Activated naive CD4-positive, alpha-beta T cell treated with anti-CD3 and anti-CD28 coated beads for 36 hours (primary cell): ENCODE measurements around the gene FSTL4. TPM values are rescaled to one million over a fixed set of nuclear protein-coding genes. Genes with fewer than 3 reads are reported as not detected.
"Not testable (repeated sequence)": the region's sequence is repeated elsewhere in the genome, so short reads cannot be mapped to it uniquely, and the experiment has no call there.

Experiments used
- CTCF ChIA-PET: fragments of 350-600 bp; sonication (Branson Sonifier 250); formaldehyde crosslinking; loops from one replicate; lab custom pipeline; 2021; ENCODE audit warnings: antibody characterized with exemption; lab: Charles Lee
- DNase-seq: peaks from one replicate; pipeline ENCODE4 v3.0.0-alpha.2; 2020
- H3K27ac Mint-ChIP-seq: one replicate; pipeline ENCODE4 v1.8.0; 2021; ENCODE audit warnings: mild to moderate bottlenecking, mixed read lengths
- H3K27me3 Mint-ChIP-seq: one replicate; pipeline ENCODE4 v1.8.0; 2021; ENCODE audit warnings: low read depth, mixed read lengths
- H3K36me3 Mint-ChIP-seq: one replicate; pipeline ENCODE4 v1.8.0; 2021; ENCODE audit warnings: low read depth, mixed read lengths
- H3K4me1 Mint-ChIP-seq: one replicate; pipeline ENCODE4 v1.8.0; 2021; ENCODE audit warnings: low read depth, mixed read lengths
- H3K4me3 Mint-ChIP-seq: one replicate; pipeline ENCODE4 v1.8.0; 2021; ENCODE audit warnings: mild to moderate bottlenecking, moderate library complexity, mixed read lengths
- H3K9me3 Mint-ChIP-seq: one replicate; pipeline ENCODE4 v1.8.0; 2021; ENCODE audit warnings: mixed read lengths
- intact Hi-C: fragments of 100-400 bp; cut with micrococcal nuclease; formaldehyde crosslinking; loops from one replicate; pipeline ENCODE4 v1.15.1; 2023
- total RNA-seq, 2 experiments: library from RNA; stranded (reverse); gene quantifications; one replicate each; pipeline ENCODE4 v1.2.3, GENCODE V29; 2021

Gene FSTL4
- total RNA-seq, 2 experiments from 2014 or later, result 0.29 to 0.30 TPM

DNA sequence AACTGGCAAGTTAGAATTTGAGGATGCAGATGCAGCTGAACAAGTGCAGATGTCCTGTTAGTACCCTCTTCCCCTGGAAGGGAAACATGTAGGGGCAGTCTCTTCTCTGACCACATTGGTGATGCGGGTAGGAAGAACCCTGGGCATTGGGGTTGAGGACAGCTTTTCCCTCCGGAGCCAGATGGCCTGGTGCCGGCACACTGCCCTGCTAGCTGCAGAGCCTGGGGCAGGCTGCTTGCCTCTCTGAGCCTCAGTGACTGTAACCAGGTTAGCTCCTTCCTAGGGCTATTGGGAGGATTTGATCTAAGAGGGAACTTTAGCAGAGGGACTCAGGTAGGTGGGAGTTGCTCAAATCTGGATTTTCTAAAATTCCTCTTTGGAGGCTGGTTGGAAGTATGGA lies 412.1 kb downstream of the FSTL4 start:
- Mint-ChIP-seq H3K4me3 (no peak overlapping the region), H3K27ac (no peak overlapping the region), H3K9me3 (no peaks in the 10 kb centered on the region), H3K36me3 (no peaks in the 10 kb centered on the region), H3K4me1 (no peaks in the 10 kb centered on the region), H3K27me3 (no peaks in the 10 kb centered on the region)
- CTCF ChIA-PET, result no interaction called here
- DNase-seq, result no peak
- intact Hi-C loops, result no loop called here

DNA sequence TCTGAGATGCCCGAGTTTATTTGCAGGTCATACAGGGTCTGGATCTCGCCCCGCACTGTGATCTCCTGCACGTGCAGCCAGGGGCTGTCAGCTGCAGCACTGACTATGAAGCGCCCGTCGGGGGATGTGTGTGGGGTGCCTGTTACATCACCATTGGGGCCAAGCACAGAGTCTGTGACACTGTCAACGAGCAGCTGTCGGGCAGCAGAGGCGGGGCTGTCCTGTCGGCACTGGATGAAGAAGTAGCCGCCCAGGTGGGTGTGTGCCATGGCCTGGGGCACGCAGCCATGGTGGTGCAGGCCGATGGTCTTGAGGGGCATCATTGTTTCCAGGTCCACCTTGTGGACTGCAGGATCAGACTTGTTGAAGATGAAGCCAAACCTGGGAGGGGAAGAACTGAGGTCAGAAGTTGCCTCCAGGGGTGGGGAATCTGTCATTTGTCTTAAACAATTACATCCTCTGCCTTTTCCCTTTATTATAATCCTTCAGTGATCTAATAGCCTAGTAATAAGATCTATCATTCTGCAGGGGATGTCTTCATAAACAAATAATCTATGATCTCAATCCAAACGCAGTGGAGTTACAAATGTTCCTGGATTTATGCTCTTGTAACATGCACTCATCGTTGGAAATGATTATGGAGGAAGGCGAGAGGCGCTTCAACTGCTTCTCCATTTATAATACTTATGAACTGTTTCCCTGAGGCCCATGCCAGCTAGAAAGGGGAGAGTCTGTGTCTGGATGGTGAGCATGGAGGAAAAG lies 412.7 kb downstream of the FSTL4 start:
- intact Hi-C loops, result no loop called here
- CTCF ChIA-PET, result no interaction called here
- H3K4me1 Mint-ChIP-seq, result no peaks in the 10 kb centered on the region
- H3K36me3 Mint-ChIP-seq, result no peaks in the 10 kb centered on the region
- no peak overlapping the region for H3K4me3 Mint-ChIP-seq
- H3K9me3 Mint-ChIP-seq, result no peaks in the 10 kb centered on the region
- no peaks in the 10 kb centered on the region for H3K27me3 Mint-ChIP-seq
- DNase-seq, result no peak
- no peak overlapping the region for H3K27ac Mint-ChIP-seq

DNA sequence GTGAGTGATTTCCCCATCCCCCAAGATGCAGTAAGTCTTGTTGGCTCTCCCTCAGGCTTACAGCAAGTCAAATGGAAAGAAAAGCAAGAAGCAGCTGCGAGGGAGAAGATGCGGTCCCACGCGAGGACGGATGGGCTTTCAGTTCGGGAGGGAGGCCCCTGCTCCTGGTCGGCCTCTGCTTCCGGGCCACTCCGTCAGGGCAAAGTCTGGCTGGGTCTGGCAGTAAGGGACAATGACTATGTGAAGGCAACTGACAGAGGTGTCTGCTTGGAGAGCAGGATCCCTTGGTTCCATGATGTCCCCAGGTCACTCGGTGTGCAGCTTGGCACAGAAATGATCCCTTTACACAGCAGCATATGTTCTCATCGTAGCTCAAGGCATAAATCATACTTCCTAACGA lies 413.8 kb downstream of the FSTL4 start:
- no peak overlapping the region for H3K27ac Mint-ChIP-seq
- no peaks in the 10 kb centered on the region for H3K9me3 Mint-ChIP-seq
- DNase-seq, result no peak
- H3K4me1 Mint-ChIP-seq, result no peaks in the 10 kb centered on the region
- CTCF ChIA-PET, result no interaction called here
- H3K27me3 Mint-ChIP-seq, result no peaks in the 10 kb centered on the region
- H3K36me3 Mint-ChIP-seq, result no peaks in the 10 kb centered on the region
- intact Hi-C loops, result no loop called here
- H3K4me3 Mint-ChIP-seq, result no peak overlapping the region

DNA sequence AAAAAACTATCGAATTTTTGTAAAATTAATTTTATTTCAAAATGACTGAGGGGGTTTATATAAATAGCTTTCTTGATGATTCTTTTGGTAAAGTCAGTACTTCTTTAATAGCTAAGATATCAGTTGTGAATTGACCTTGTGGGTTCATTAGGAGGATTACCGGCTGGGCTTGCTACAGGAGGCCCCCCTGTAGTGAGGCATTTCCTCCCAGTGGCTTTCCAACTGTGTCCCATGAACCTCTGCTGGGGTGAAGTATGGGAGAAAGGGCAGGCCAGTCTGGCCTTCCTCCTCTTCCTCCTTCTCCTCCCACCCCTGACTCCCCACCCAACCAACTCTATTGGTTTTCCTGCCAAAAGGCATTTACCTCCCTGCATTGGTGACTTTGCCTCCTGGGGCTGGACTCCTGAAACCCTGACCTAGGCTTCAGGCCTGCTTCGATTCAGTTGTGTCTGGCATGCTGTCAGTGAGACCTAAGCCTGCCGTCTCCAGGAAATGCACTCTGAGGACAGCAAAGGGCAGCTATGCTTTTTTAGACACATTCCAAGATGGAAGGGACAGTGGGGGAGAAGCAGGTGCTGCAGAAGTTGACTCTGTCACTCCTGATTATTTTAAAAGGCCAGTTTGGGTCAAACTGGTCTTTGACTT lies 415.8 kb downstream of the FSTL4 start:
- no peak overlapping the region for H3K4me3 Mint-ChIP-seq
- intact Hi-C loops, result no loop called here
- H3K9me3 Mint-ChIP-seq, result no peaks in the 10 kb centered on the region
- no peak overlapping the region for H3K27ac Mint-ChIP-seq
- no peaks in the 10 kb centered on the region for H3K4me1 Mint-ChIP-seq
- CTCF ChIA-PET, result interaction anchor here (0.6 kb wide), 1 partner anchor 289 kb away, joined by 4 read pairs; no protein-coding TSS in a partner anchor
- no peaks in the 10 kb centered on the region for H3K27me3 Mint-ChIP-seq
- no peak for DNase-seq
- no peaks in the 10 kb centered on the region for H3K36me3 Mint-ChIP-seq

DNA sequence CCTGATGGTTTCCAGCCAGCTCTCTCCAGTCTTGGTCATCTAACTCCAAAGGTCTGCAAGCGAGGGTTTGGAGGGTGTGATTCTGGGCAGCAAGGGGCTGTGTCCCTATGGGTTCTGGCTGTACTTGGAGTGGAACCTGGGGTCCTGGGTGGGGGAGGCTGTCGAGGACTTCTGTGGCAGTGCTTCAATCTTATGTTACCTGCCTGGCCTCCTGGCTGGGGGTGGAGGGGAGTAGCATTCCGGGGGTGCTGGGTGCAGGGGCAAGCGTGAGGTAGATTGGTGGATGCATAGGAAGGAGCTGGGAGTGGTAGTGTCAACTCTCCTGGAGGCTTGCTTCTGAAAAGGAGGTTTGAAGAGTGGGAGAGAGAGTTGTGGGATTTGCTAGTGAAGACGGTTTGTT lies 417.1 kb downstream of the FSTL4 start:
- CTCF ChIA-PET, result no interaction called here
- Mint-ChIP-seq H3K36me3 (no peaks in the 10 kb centered on the region), H3K27ac (no peak overlapping the region), H3K4me1 (no peaks in the 10 kb centered on the region), H3K27me3 (no peaks in the 10 kb centered on the region), H3K4me3 (no peak overlapping the region), H3K9me3 (no peaks in the 10 kb centered on the region)
- DNase-seq, result no peak
- intact Hi-C loops, result no loop called here

DNA sequence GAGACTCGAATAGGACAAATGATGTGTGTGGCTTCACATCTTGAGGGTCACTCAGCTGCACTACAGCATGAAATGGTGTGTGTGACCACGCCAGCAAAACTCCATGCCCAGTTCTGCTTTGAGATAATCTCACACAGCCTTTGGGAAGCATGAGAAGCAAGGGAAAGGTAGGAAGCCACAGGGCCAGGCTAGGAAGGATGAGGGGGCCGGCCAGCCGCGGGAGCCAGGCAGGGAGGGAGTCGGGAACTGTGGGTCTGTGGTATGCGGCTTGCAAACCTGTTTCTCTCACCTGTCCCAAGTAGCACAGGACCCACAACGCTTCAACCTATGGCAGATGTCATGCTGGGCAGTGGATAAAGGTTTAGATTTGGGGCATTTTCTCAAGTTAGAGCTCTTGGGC lies 418.5 kb downstream of the FSTL4 start:
- intact Hi-C loops, result no loop called here
- no peak overlapping the region for H3K27ac Mint-ChIP-seq

DNA sequence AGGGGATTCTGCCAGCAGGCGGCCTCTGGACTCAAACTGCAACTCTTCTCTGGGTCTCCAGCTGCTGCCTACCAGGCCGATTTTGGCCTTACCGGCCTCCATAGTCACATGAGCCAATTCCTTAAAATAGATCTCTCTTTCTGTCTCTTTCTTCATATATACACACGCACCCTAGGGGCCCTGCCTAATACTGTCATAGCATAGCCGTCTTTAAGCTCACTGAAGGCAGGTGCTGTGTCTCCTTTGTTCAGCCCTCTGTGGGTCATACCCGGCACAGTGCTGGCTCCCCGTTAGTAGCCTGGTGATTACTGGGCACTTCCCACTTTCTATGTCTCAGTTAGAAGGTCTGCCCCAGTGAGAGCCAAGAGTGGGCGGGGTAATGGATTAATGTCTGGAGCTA lies 419.6 kb downstream of the FSTL4 start:
- no peaks in the 10 kb centered on the region for H3K27me3 Mint-ChIP-seq
- H3K36me3 Mint-ChIP-seq, result no peaks in the 10 kb centered on the region
- H3K4me1 Mint-ChIP-seq, result no peaks in the 10 kb centered on the region
- no peak overlapping the region for H3K4me3 Mint-ChIP-seq
- intact Hi-C loops, result no loop called here
- CTCF ChIA-PET, result no interaction called here
- H3K9me3 Mint-ChIP-seq, result no peaks in the 10 kb centered on the region
- H3K27ac Mint-ChIP-seq, result no peak overlapping the region
- DNase-seq, result no peak

More for the DNA sequence above, 418.5 kb downstream of the FSTL4 start:
- H3K4me3 Mint-ChIP-seq, result no peak overlapping the region
- H3K36me3 Mint-ChIP-seq, result no peaks in the 10 kb centered on the region
- CTCF ChIA-PET, result no interaction called here
- no peaks in the 10 kb centered on the region for H3K4me1 Mint-ChIP-seq
- no peaks in the 10 kb centered on the region for H3K9me3 Mint-ChIP-seq
- H3K27me3 Mint-ChIP-seq, result no peaks in the 10 kb centered on the region
- DNase-seq, result no peak

DNA sequence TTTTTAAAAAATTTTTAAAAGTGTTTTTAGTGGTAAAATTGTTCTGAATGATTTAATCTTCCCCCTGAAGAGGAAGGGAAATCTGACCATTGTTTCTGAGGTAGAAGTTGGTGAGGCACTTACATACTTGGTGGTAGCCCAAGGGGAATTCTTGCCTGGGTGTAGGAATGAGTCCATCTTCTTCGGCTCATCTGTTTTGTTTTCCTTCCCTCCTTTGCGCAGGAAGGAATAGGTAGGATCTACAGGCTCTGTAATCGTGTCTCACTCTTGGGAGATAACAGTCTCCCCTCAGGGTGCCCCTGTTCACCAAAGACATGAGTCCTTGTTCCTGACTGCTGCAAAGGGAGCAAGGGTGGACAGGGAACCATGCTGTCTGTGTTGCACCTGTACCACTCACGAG lies 422.5 kb downstream of the FSTL4 start:
- H3K27ac Mint-ChIP-seq, result no peak overlapping the region
- no peak overlapping the region for H3K4me3 Mint-ChIP-seq
- H3K9me3 Mint-ChIP-seq, result no peaks in the 10 kb centered on the region
- no peaks in the 10 kb centered on the region for H3K36me3 Mint-ChIP-seq
- no peaks in the 10 kb centered on the region for H3K27me3 Mint-ChIP-seq
- no peak for DNase-seq
- intact Hi-C loops, result no loop called here
- CTCF ChIA-PET, result no interaction called here
- H3K4me1 Mint-ChIP-seq, result no peaks in the 10 kb centered on the region

DNA sequence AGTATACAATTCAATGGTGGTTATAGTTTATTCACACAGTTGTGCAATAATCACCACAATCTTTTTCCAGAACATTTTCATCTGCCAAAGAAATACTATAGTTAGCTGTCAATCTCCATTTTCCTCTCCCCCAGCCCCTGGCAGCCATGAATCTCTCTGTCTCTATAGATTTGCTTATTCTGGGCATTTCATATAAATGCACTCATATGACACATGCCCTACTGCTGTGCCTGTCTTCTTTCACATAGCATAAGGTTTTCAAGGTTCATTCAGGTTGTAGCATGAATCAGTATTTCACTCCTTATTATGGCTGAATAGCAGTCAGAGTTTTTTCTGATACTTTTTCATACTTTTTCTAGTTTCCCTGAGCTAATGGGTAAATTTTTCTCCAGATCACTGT lies 432.9 kb downstream of the FSTL4 start:
- CTCF ChIA-PET, result no interaction called here
- DNase-seq, result no peak
- no peak overlapping the region for H3K27ac Mint-ChIP-seq
- no peak overlapping the region for H3K4me3 Mint-ChIP-seq
- intact Hi-C loops, result no loop called here
- H3K27me3 Mint-ChIP-seq, result no peaks in the 10 kb centered on the region
- H3K36me3 Mint-ChIP-seq, result peaks cover 1% of the 10 kb centered on the region
- H3K9me3 Mint-ChIP-seq, result peaks cover 1% of the 10 kb centered on the region
- H3K4me1 Mint-ChIP-seq, result no peaks in the 10 kb centered on the region

DNA sequence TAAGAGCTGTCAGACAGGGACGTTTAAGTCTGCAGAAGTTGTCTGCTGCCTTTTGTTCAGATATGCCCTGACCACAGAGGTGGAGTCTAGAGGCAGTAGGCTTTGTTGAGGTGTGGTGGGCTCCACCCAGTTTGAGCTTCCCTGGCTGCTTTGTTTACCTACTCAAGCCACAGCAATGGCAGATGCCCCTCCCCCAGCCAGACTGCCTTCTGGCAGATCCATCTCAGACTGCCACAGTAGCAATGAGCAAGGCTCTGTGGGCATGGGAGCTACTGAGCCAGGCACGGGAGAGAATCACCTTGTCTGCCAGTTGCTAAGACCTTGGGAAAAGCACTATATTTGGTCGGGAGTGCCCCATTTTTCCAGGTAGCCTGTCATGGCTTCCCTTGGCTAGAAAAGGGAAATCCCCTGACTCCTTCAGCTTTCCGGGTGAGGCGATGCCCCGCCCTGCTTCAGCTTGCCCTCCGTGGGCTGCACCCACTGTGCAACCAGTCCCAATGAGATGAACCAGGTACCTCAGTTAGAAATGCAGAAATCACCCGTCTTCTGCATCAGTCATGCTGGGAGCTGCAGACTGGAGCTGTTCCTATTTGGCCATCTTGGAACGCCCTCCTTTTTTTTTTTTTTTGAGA lies 441.5 kb downstream of the FSTL4 start:
- Mint-ChIP-seq H3K27ac (peak overlapping the region; percentile 37), H3K4me1 (peaks cover 17% of the 10 kb centered on the region), H3K9me3 (peaks cover 15% of the 10 kb centered on the region), H3K4me3 (peak overlapping the region; percentile 53)
- CTCF ChIA-PET, result interaction anchor here (1.1 to 1.5 kb wide), 2 partner anchors 60 to 85 kb away, joined by 3 read pairs; no protein-coding TSS in a partner anchor
- H3K27me3 Mint-ChIP-seq, intact Hi-C loops, H3K36me3 Mint-ChIP-seq: not testable (repeated sequence)
- peak; percentile 65 for DNase-seq

DNA sequence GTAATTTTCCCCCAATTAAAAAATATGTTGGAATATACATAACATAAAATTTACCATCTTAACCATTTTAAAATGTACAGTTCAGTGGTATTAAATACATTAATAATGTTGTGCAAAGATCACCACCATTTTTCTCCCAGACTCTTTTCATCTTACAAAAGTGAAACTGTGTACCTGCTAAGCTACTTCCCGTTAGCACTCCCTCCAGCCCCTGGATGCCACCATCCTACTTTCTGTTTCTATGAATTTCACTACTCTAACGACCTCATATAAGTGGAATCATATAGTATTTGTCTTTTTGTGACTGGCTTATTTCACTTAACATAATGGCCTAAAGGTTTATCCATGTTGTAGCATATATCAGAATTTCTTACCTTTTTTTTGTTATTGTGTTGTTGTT lies 447.6 kb downstream of the FSTL4 start:
- intact Hi-C loops, result no loop called here
- H3K36me3 Mint-ChIP-seq, result peaks cover 1% of the 10 kb centered on the region
- no peak overlapping the region for H3K27ac Mint-ChIP-seq
- H3K9me3 Mint-ChIP-seq, result peaks cover 12% of the 10 kb centered on the region
- CTCF ChIA-PET, result no interaction called here
- H3K4me3 Mint-ChIP-seq, result no peak overlapping the region
- H3K27me3 Mint-ChIP-seq, result no peaks in the 10 kb centered on the region
- H3K4me1 Mint-ChIP-seq, result peaks cover 10% of the 10 kb centered on the region
- no peak for DNase-seq

DNA sequence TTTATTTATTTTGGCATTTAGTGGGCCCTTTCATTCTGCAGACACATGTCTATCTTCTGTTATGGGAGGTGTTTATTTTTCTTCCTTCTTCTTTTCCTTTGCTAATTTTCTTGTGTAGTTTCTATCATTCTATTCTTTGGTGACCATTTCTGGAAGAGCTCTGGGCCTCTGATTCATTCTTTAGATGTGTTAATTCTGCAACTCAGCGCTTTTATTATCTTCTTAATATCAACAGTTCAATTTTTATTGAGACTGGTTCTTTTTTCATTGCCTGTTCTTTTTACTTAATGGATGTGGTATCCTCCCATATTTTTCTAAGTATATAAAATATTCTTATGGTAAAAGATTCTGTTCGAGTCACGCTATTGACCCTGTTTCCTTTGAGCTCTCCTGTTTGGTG lies 448.5 kb downstream of the FSTL4 start:
- no peak for DNase-seq
- H3K27me3 Mint-ChIP-seq, result no peaks in the 10 kb centered on the region
- peaks cover 10% of the 10 kb centered on the region for H3K4me1 Mint-ChIP-seq
- intact Hi-C loops, result no loop called here
- H3K9me3 Mint-ChIP-seq, result peaks cover 4% of the 10 kb centered on the region
- CTCF ChIA-PET, result no interaction called here
- no peak overlapping the region for H3K27ac Mint-ChIP-seq
- no peaks in the 10 kb centered on the region for H3K36me3 Mint-ChIP-seq
- H3K4me3 Mint-ChIP-seq, result no peak overlapping the region

DNA sequence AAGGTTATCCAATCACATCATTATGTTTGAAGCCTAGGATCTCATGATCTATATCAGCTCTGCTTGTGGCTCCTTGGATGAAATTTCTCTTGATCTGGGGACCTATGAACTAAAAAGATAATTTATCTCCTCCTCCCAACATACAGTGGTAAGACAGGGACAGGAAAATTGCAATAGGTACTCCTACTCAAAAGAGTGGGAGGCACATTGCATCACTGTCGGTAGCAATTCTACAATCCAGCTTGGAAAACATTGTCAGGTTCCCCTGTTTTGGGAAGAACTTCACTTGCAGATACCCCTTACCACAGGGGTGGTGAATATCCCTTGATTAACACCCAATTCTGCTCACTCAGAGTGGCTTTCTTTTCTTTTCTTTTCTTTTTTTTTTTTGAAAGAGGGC lies 452.8 kb downstream of the FSTL4 start:
- H3K27me3 Mint-ChIP-seq, result no peaks in the 10 kb centered on the region
- CTCF ChIA-PET, result no interaction called here
- no peak overlapping the region for H3K4me3 Mint-ChIP-seq
- no peak overlapping the region for H3K27ac Mint-ChIP-seq
- H3K36me3 Mint-ChIP-seq, result no peaks in the 10 kb centered on the region
- no peak for DNase-seq
- peaks cover 5% of the 10 kb centered on the region for H3K4me1 Mint-ChIP-seq
- intact Hi-C loops, result no loop called here
- no peaks in the 10 kb centered on the region for H3K9me3 Mint-ChIP-seq
